SK-N-MC (cell line): ENCODE data around the gene CCDC73.

Experiments used
- EZH2 ChIP-seq: fragments of 200-600 bp; sonication (generic); IDR thresholded peaks from one replicate; pipeline ENCODE4 v1.6.1; 2017; ENCODE audit warnings: antibody characterized with exemption
- FOXP2 ChIP-seq: optimal IDR thresholded peaks from 2 replicates; pipeline ENCODE3; 2011; ENCODE audit warnings: mild to moderate bottlenecking, moderate library complexity; ENCODE audit not compliant: insufficient read depth; ENCODE audit errors: extremely low read length, control extremely low read depth
- POLR2AphosphoS5 ChIP-seq: IDR thresholded peaks from 2 replicates; pipeline ENCODE4 v1.6.1; 2012; ENCODE audit warnings: mild to moderate bottlenecking, low read depth, low read length, borderline replicate concordance

DNA sequence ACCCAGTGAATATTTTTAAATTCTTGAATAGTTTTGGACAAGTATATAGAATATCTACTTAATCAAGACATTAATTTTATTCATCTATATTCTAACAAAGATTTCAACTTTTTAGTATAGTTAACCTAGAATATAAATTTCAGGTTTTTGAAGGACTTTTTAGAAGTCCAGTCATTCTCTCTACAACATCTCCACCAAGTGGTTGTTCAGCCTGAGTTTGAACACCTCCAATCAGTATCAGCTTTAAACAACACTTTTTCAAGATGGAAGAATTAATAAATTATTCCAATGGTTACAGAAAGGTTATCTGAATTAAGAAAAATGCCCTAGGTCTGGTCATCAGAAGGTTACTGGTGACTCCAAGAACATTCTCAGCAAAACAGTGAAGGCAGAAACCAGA, 179.0 kb downstream of the CCDC73 start:
- no peak for TF ChIP-seq POLR2AphosphoS5
- TF ChIP-seq EZH2 = no peak
- no peak for TF ChIP-seq FOXP2
